ENCODE measurements around the gene TNXB.
A peak's percentile ranks its signal among the peaks of the same experiment; 100 is the strongest.

Gene TNXB

DNA sequence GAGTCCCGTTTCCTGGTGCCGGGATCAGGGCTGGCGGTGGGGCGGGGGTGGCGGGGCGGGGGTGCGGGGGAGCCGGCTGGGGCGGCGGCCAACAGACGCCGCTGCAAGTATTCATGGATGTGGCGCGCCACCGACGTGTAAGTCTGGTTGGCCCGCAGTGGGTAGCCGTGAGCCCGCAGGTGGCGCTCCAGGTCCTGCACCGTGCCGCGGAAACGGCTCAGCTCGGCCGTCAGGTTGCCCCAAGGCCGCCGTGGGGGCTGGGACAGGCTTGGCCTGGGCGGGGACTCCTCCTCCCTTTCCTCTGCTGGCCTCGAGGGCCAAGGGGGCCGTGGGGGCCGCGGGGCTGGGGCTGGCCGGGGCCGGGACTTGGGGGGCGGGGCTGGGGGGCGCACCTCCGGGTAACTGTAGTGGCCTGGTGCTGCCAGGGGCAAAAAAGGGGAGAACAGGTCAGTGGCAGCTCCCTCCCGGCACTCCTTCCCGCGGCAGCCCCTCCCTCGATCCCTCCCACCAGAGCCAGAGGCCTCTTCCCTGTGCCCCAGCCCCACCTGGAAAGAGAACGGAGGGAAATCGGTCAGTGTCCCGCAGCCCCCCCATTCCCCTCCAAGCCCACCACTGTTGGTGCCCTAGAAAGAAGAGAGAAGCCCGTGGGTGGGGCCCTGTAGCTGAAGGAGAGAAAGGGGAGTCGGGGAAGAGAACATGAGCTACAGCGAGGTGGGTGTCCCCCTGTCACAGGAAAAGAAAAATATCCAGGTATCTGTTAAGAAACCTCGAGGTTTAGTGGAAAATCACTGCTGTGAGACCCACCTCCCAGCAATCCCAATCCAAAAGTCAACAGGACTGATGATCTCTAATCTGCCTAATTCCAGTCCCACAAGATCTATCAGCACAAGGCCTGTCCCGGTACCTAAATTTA, 21.3 kb downstream of the TNXB start:
- no peaks in the 10 kb centered on the region for H3K9me3 ChIP-seq
- peaks cover 0 to 44% (median 32%) of the 10 kb centered on the region in 4 donors for H3K4me1 ChIP-seq
- intact Hi-C loops (cut with DNase I; ENCODE audit: low total_unique reads): loop anchor here (1.0 to 5.0 kb wide), 2 partner anchors 26 to 64 kb away; partner anchors contain the start of genes PPT2 and PRRT1
- peak; percentile 85 to 95 for DNase-seq
- peaks cover 0 to 23% (median 13%) of the 10 kb centered on the region in 3 donors for H3K36me3 ChIP-seq
- H3K27me3 ChIP-seq: no peaks in the 10 kb centered on the region
- peak overlapping the region; percentile 85 to 87 for H3K27ac ChIP-seq
- TF ChIP-seq CTCF (IDR thresholded peaks at IDR 0.05): peak; percentile 57 to 69
- peak overlapping the region; percentile 38 to 44 for H3K4me3 ChIP-seq

GRCh38 chr6:32086661-32087573, 22.2 kb downstream of the TNXB start:
- Histone ChIP-seq H3K4me3 (peak overlapping the region; percentile 38 to 44), H3K36me3 (peaks cover 0 to 24% (median 19%) of the 10 kb centered on the region in 3 donors), H3K27me3 (no peaks in the 10 kb centered on the region), H3K27ac (peak overlapping the region; percentile 85 to 87), H3K9me3 (no peaks in the 10 kb centered on the region), H3K4me1 (peaks cover 0 to 44% (median 28%) of the 10 kb centered on the region in 4 donors)
- DNase-seq: no peak
- intact Hi-C loops (cut with DNase I; ENCODE audit: low total_unique reads): loop anchor here (1.0 to 5.0 kb wide), 2 partner anchors 27 to 65 kb away; partner anchors contain the start of genes PPT2 and PRRT1
- no peak for TF ChIP-seq CTCF (IDR thresholded peaks at IDR 0.05)

GRCh38 chr6:32085759-32086459, 23.2 kb downstream of the TNXB start:
- H3K36me3 ChIP-seq: peaks cover 0 to 28% (median 24%) of the 10 kb centered on the region in 3 donors
- no peak for TF ChIP-seq CTCF (IDR thresholded peaks at IDR 0.05)
- peaks cover 0 to 44% (median 27%) of the 10 kb centered on the region in 4 donors for H3K4me1 ChIP-seq
- no peak overlapping the region for H3K4me3 ChIP-seq
- no peaks in the 10 kb centered on the region for H3K9me3 ChIP-seq
- no peak for DNase-seq
- intact Hi-C loops (cut with DNase I; ENCODE audit: low total_unique reads): loop anchor here (5.0 kb wide), 1 partner anchor 66 kb away; the partner anchor contains the start of genes PPT2 and PRRT1
- peak overlapping the region; percentile 85 to 87 for H3K27ac ChIP-seq
- H3K27me3 ChIP-seq: no peaks in the 10 kb centered on the region

DNA sequence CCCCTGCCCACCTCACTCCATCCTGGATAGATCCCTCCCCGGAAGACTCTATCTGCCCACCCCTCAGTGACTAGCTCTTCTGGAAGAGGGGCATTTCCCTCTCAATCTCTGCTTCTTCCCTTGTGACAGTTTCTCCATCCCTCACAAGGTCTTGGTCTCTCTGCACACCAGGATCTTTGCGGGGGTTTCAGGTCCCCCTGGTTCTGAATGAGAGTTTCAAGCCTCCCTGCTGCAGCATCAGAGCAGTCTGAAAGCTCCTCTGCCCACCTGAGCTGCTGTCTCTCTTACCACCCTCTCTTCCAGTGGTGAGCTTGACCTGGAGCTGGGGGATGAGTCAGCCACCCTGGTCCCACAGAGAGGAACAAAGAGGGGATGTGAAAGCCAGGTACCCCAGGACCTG, 24.4 kb downstream of the TNXB start:
- TF ChIP-seq CTCF (IDR thresholded peaks at IDR 0.05): no peak
- H3K27ac ChIP-seq: peak overlapping the region in 1 of 2 donors; percentile 67
- no peaks in the 10 kb centered on the region for H3K9me3 ChIP-seq
- H3K4me1 ChIP-seq: peaks cover 0 to 44% (median 27%) of the 10 kb centered on the region in 4 donors
- no peak overlapping the region for H3K4me3 ChIP-seq
- DNase-seq: no peak
- no peaks in the 10 kb centered on the region for H3K27me3 ChIP-seq
- intact Hi-C loops (cut with DNase I; ENCODE audit: low total_unique reads): loop anchor here (5.0 kb wide), 1 partner anchor 68 kb away; the partner anchor contains the start of genes PPT2 and PRRT1
- H3K36me3 ChIP-seq: peaks cover 0 to 34% (median 29%) of the 10 kb centered on the region in 3 donors

Data from tibial artery (tissue), 4 donors.